NCI-H774 (cell line): ENCODE results near the gene LAMC2.

ENCODE experiments used
- DNase-seq: peaks from one replicate; lab custom pipeline; 2025; lab: John Stamatoyannopoulos, UW

Gene LAMC2

GRCh38 chr1:183214021-183214970, 28.2 kb downstream of the LAMC2 start:
- no peak for DNase-seq

- no peak for DNase-seq
These were observed 29.1 kb downstream of the LAMC2 start for GRCh38 chr1:183215076-183215720.

- DNase-seq = no peak
These were observed 29.9 kb downstream of the LAMC2 start for GRCh38 chr1:183215936-183216335.

- DNase-seq = peak; percentile 55
These were observed 32.1 kb downstream of the LAMC2 start for GRCh38 chr1:183218027-183218618.

- DNase-seq = peak; percentile 25
These were observed 33.0 kb downstream of the LAMC2 start for GRCh38 chr1:183218971-183219615.

- DNase-seq = no peak
These were observed 33.5 kb downstream of the LAMC2 start for GRCh38 chr1:183219616-183220009.

- DNase-seq = no peak
These were observed 36.8 kb downstream of the LAMC2 start for GRCh38 chr1:183222909-183223308.

GRCh38 chr1:183223467-183223866, 37.4 kb downstream of the LAMC2 start:
- DNase-seq = no peak

- DNase-seq = no peak
These were observed 40.3 kb downstream of the LAMC2 start for GRCh38 chr1:183226361-183226760.

- no peak for DNase-seq
These were observed 40.9 kb downstream of the LAMC2 start for GRCh38 chr1:183226963-183227362.

- no peak for DNase-seq
These were observed 41.6 kb downstream of the LAMC2 start for GRCh38 chr1:183227422-183228346.

- DNase-seq = no peak
These were observed 42.5 kb downstream of the LAMC2 start for GRCh38 chr1:183228347-183229220.

GRCh38 chr1:183230413-183230812, 44.3 kb downstream of the LAMC2 start:
- DNase-seq = no peak

GRCh38 chr1:183231545-183231944, 45.5 kb downstream of the LAMC2 start:
- no peak for DNase-seq

GRCh38 chr1:183233113-183233512, 47.0 kb downstream of the LAMC2 start:
- no peak for DNase-seq

GRCh38 chr1:183234660-183235476, 48.8 kb downstream of the LAMC2 start:
- DNase-seq = no peak

GRCh38 chr1:183235503-183235902, 49.4 kb downstream of the LAMC2 start:
- no peak for DNase-seq

- no peak for DNase-seq
These were observed 50.2 kb downstream of the LAMC2 start for GRCh38 chr1:183236158-183236725.

- DNase-seq = no peak
These were observed 51.0 kb downstream of the LAMC2 start for GRCh38 chr1:183237046-183237445.
